HG02759 (cell line): ENCODE measurements around the gene FBXL17.
"Not testable (repeated sequence)": the region's sequence is repeated elsewhere in the genome, so short reads cannot be mapped to it uniquely, and the experiment has no call there.

ENCODE experiments used
- ATAC-seq: cut with Tn5 transposase; IDR thresholded peaks from one replicate; pipeline ENCODE4 v1.9.1; 2021; ENCODE audit warnings: mild to moderate bottlenecking, moderate library complexity; ENCODE audit not compliant: unreplicated experiment

Gene FBXL17

DNA sequence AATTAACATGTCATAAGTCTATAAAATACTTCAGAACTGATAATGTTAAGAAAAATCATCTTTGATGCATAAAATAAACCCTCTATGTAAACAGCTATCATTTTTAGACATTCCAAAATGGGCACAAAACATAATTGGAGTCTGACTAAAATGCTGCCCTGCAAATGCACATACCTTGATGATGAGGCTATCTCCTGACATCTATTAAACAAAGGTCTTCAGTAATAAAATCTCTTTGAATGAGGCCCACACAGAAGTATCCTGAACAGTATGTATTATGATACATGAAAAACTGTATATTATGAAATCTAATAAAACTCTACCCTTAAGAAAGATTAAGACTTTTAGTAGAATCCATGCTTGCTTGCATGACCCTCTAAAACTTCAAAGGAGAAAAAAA, 66.1 kb downstream of the FBXL17 start:
- ATAC-seq: no peak

DNA sequence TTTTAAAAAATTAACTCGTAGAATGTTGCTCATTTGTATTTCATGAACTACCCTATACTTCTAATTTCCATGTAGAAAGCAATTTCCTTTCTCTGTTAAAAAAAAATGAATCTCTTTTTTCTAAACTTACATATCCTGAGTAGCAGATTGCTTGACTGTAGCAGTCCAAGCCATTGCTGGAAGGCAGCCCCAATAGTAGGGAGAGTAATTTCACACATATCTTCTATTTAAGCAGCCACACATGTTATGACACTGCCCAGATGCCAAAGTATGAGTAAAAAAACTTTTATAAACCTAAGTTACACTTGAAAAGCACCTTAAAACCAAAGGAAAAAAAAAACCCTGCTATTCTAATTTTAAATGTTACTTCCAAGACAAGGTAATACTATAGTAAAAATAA, 69.6 kb downstream of the FBXL17 start:
- ATAC-seq: no peak

DNA sequence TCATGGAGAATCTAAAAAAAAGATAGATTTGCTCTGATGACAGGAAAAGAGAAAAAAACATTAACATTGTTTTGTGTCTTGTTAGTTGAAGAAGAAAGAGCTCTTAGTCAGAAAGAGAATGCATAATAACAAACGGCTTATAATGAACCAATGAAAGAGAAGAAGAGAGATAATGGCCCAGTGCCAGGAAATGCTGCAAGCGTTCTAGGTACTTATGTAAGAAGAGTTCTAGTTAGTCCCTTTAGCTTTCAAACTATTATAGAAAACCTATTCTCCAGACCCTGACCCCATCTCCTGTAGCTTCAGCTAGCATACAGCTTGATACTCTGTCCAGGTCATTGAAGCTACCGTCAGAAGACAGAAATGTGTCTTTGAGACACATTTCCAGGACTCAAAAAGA, 70.2 kb downstream of the FBXL17 start:
- no peak for ATAC-seq

DNA sequence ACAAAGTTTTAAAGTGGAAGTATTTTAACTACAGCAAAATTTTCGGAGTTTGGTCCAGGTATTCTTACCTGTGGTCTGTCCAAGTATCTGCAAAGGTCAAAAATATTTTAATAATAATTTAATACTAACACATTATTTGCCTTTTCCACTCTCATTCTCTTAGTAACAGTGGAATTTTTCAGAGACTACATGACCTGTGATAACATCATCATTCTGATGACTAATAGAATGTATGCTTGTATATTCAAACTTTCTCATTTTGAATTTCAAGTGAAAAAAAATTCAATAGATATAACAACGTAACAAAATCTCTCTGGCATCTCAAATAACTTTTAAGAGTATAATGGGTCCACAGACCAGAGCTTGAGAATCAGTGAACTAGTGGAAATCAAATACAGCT, 78.3 kb downstream of the FBXL17 start:
- no peak for ATAC-seq

DNA sequence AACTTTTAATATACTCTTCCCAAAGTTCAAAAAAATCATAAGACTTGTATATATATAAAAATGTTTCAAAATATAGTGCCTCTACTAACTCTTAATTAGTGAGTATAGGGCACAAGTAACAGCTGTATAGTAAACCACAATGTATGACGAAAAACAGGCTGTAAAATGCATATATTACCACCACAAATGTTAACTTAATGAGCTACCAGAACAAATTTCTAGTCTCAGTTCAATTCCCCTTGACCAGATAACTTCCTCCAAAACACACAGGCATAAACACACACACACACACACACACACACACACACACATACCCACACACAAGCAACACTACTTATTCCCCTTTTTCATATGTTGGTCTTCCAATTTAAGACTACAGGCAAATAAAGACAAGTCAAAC, 78.8 kb downstream of the FBXL17 start:
- ATAC-seq: no peak

DNA sequence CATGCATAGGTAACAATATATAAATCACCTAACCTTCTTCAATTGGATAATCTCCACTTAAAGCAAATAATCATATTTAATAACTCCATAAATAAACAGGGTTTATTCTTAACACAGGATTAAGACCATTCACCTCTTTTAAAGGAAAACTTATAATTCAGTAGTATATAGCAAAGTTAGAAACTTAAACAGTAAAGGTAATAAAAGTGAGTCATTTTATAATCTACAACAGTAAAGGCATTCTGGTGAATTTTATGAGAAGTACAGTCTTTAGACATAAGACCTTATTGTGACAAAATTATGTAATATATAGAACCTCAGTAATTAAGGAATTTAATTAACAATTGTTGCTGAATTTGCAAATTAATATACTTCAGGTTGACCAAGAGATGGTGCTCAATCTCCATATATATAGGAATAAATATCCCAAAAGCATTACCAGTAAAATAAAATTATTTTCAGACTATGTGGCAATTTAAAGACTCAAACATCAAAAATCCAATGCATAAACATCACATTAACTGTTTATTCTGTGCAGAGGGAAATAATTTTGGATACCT, 84.8 kb downstream of the FBXL17 start:
- ATAC-seq: no peak

DNA sequence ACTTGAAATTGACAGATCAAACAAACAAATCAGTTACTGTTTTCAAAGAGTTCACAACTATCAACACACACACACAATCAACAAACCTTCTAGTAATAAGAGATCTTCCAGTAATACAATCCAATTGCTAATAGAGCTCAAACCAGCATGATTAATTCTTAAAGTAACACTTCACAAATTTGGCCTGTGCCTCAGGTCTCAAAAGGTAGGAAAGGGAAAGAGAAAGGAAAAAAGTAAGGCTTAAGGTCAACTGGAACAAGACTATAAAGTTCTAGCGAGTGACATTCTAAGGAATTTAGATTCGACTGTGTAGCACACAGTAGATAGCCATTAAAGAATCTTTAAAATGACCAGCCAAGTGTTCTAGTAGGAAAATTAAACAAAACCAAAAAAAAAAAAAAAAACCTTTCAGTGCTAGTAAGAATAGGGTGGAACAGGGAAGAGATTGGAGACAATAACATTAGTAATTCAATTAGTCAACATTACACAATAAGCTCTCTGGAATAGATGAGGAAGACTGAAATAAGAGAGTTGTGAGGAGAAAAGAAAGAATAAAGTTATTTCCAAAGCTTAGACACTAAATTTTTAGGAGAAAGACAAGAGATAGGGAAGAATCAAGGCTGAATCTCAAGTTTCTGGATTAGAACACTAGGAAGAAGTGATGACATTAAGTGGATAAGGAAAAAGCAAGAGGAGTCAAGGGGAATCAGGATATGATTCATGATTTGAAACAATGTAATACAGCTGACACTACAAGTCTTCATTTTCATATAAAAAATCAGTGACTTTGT, 86.1 kb downstream of the FBXL17 start:
- ATAC-seq: no peak

DNA sequence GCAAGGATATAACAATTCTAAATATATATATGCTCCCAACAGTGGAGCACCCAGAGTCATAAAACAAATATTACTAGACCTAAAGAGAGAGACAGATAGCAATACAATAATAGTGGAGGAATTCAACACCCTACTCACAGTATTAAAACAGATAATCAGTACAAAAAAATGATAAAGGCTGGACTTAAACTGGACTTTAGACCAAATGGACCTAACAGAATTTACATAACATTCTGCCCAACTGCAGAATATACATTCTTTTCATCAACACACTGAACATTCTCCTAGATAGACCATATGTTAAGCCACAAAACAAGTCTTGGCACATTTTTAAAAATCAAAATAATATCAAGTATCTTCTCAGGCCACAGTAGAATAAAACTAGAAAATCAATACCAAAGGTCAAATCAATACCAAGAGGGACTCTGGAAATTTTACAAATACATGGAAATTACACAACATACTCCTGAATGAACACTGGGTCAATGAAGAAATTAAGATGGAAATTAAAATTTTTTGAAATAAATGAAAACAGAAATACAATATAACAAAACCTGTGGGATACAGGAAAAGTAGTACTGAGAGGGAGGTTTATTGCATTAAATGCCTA, 100.8 kb downstream of the FBXL17 start:
- no peak for ATAC-seq

DNA sequence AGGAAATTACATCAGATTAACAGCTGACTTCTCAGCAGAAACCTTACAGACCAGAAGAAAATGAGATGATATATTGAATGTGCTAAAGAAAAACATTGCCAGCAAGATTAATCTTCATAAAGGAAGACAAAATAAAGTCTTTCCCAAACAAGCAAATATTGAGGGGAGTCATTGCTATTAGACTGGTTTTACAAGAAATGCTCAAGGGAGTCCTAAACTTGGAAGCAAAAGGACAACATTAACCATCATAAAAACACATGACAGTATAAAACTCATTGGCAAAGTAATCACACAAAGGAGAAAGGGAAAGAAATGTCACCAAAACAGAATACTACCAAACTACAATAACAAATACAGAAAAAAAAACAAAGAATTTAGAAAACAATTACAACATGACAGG, 101.7 kb downstream of the FBXL17 start:
- ATAC-seq: no peak

DNA sequence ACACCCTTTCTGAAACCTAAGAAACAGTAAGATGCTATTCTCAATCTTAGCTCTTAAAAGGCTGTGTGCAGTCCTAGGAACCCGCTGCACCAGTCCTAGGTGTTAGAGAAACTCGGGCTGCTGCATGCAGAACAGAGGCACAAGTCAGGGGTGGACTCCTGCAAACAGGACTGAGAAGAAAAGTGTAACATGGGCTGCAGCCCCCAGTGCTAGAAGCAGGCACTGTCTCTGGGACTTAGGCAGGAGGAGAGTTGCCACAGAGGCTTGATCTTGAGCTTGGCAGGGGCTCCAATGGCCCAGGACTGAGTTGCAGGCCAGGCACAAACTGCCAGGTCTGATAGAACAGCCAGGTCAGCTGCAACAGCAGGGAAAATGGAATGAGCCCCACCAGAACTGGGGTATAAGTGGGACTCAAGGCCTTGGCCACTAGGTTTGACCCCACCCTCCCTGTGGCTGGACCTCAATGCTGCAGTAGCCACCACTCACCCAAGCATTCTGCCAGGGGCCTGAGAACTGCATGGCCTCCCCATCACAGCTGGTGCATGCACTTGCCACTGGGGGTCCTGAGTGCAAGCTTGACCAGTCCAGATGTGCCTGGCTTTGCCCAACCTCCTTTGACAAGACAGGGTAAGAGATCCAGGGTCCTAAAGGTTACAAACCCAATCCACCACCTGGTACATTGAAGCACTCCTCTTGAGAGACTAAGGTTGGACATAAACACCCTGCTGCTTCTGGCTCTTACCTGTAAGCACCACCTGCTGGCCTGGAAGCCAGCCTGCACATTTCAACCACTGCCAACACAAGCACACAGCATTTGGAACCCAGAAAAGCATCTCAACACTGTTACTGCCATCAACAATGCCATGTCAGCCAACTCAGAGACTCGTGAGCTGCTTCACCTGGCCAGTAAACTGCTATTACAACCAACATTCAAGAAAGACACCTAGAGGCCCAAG, 103.3 kb downstream of the FBXL17 start:
- ATAC-seq: no peak

DNA sequence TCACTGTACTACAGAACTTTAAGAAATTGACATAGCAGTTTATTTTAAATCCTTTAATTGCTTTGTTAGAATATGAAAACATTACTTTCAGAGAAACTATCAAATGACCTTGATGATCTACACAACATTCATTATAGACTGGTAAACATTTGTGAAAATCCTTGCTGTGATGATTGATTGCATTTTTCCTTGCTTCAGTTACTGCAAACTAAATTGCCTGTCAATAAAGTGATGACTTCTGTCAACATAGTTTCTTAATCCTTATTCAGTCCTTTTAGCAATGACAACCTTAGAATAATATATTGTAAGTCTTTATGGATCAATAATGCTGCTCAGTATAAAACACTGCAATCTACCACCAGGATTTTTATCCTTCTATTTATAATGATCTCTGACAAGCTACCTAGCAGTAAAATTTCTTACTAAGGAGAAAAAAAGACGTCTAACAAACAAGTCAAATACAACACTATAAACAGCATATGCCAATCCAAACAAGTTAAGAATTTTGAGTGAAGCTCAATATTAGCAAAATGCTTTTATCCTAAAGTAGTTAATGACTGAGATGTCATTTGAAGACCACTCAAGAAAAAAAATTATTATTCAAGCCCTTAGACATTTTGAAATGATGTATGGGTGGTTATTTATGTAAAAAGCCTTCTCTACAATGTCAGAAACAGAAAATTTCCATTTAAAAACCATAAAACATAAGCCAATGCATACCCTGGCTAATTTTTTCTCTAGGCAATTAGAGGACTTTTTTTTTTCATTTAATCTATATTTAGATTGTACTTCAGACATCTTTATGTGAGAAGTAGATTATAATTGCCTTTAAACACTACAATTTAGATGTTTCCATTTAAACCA, 105.5 kb downstream of the FBXL17 start:
- ATAC-seq: no peak

DNA sequence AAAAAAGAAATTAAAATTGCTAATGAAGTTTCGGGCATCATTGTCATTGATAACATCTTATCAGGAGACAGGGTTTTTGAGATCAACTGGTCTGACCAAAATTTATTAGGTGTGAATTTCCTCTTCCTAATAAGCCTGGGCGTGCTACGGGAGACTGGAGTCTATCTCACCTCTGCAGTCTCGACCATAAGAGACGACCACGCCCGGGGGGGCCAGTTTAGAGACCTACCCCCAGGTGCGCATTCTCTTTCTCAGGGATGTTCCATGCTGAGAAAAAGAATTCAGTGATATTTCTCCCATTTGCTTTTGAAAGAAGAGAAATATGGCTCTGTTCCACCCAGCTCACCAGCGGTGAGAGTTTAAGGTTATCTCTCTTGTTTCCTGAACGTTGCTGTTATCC, 107.8 kb downstream of the FBXL17 start:
- ATAC-seq: not testable (repeated sequence)

DNA sequence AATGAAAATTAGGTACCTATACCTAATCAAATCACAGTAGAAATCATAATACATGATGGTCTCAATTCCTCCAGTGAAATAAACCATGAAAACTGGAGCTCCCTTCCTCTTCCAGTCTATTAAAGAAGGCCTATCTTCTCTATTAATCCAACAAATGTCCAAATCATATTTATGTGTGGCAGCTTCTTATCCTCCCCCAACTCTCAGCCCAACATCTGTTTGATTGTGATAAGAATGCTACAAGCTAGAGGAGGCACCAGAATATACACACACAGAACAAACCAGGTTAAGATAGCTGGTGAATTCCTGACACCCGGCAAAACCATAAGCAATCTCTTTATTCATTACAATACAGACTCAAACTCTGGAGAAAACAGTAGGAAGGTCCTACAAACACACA, 110.8 kb downstream of the FBXL17 start:
- no peak for ATAC-seq

DNA sequence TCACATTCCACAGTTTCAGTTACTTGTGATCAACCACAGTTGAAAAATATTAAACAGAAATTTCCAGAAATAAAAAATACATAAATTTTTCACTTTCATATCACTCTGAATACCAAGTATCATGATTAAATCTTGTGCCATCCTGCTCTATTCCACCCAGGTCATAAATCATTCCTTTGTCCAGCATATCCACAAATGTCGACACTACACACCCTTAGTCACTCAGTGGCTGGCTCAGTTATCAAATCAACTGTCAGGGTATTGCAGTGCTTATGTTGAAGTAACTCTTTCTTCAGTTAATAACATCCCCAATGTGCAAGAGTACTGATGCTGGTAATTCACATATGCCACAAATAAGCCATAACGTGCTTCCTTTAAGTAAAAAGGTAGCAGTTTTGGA, 115.7 kb downstream of the FBXL17 start:
- ATAC-seq: no peak

DNA sequence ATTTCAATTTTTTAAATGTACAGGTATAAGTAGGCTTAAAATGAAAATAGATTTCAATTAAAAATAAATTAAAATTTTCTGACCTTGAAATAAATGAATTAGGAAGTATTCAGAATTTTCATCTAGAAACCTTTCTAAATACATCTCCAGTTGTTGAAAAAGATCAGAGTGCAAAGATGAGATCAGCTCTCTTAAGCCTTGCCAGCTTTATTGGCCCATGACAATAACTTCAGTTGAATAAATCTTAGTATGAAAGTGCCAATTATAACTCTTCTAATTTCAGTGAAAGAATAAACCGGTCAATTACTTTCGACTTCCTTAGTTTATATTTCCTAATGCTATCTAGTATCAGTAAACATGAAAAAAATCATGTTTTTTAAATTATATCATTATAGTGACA, 117.4 kb downstream of the FBXL17 start:
- ATAC-seq: no peak

DNA sequence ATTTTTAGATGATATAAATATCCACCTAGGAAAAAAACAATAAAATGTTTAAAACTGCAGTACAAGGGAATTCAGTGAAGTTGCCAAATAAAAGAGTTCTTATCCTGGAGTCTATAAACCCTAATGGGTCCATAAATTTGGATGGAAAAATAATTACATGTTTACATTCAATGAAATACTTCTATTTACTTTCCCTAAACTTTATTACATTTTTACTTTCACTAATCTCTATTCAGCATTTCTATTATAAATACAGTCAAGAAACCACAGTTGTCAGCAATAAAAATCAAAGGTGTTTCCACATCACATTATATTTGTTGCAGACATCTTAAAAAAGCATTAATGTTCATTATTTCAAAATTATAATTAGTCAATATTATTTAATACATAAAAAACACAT, 118.6 kb downstream of the FBXL17 start:
- no peak for ATAC-seq

DNA sequence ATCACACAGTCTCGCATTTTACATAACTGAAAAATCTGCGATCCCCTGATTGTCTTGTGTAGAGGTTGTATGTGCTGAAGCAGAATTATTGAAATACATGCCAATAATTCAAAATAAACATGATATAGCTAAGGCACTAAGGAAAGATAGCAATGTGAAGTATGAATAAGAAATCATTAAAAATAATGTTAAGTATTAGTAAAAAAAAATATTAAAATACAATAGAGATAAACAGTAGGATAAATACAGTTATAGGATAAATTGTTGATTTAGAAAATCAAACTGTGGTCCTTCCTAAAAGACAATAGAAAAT, 121.1 kb downstream of the FBXL17 start:
- no peak for ATAC-seq

DNA sequence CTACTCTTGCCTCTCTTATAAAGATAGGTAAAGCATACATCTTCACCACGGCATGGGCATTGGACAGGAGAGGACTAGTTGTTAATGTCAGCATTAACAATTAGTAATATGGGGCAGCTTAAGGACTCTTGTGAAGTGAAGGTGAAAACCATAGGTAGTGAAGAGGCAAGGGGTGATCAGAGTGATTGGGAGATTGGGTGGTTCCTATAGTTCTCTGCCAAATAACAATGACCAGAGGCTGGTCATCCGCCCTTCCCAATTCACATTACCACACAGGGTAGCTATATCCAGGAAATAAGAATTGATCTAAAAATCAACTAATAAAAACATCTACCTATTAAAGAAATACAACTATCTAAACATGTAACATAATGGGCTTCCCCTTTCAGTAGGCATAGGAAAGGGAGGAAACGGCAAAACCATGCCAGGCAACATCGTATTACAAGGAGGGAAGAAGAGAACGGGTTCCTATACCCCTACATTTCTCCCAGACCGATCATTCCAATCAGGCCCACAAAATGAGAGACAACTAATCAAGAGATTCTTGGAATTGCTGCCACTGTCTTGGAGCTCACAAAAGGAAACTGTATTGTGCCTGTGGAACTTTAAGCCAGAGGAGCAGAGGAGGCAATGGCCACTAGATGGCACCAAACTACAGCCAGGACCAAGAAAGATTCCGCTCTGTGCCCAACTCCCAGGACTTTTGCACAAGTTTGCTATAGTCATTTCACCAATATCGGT, 121.6 kb downstream of the FBXL17 start:
- peak; percentile 96 for ATAC-seq

DNA sequence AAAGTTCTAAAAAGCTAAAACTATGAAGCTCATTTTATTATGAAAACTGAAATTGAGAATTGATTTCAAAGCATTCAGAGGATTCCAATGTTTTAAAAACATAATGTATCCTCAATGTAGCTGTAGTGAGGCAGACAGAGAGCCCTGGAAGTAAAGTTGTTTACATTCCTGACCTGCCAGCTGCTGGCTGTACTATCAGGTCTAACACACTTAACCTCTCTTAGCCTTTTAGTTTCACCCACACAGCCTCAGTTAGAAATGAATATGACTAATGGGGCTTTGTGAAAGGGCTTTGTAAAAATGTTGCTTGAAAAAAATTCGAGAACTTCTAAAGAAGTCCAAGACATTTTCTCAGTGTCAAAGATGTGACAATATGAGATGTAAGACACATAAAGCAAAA, 122.6 kb downstream of the FBXL17 start:
- no peak for ATAC-seq

DNA sequence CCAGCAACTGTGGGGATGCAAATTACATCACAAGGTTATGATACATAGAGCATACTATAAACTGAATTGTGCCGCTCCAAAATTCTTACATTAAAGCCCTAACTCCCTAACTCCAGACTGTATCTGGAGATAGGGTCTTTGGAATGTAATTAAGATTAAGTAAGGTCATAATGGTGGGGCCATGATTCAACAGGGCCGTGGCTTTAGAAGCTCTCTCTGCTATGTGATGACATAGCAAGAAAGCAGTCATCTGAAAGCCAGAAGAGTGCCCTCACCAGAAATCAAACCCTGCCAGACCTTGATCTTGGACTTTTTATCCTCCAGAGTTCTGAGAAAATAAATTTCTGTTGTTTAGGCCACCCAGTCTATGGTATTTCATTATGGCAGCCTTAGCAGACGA, 123.9 kb downstream of the FBXL17 start:
- ATAC-seq: no peak
